ENCODE data around the gene CASP2. TPM values are rescaled to one million over a fixed set of nuclear protein-coding genes. Genes with fewer than 3 reads are reported as not detected.

The CASP2 gene
- total RNA-seq, 1 experiment from 2014 or later = 65.3 TPM

- Histone ChIP-seq H3K79me2 (ENCODE audit: insufficient read depth, low read length) (peaks cover 16% of the 10 kb centered on the region; the same call in 1 of the 2 replicates), H2BK12ac (ENCODE audit: insufficient read length, low read depth, low read length) (no peak overlapping the region), H3K23me2 (ENCODE audit: insufficient read length, low read depth, low read length, poor library complexity, severe bottlenecking) (peaks cover 10% of the 10 kb centered on the region), H2BK20ac (ENCODE audit: low read depth, low read length, poor library complexity, severe bottlenecking) (no peak overlapping the region), H4K20me1 (ENCODE audit: control insufficient read depth, insufficient read depth, insufficient read length) (no peaks in the 10 kb centered on the region), H2BK5ac (ENCODE audit: insufficient read length, low read length) (no peak overlapping the region), H2BK120ac (ENCODE audit: low read depth, low read length, poor library complexity, severe bottlenecking) (no peak overlapping the region), H3K79me1 (ENCODE audit: insufficient read depth, low read depth, low read length, poor library complexity, severe bottlenecking) (no peaks in the 10 kb centered on the region), H4K8ac (replicated peaks; ENCODE audit: insufficient read length, low read depth, low read length) (no peak overlapping the region), H3K4ac (ENCODE audit: low read depth, low read length) (no peak overlapping the region), H4K91ac (ENCODE audit: insufficient read length, low read depth, low read length) (no peak overlapping the region), H3K27me3 (ENCODE audit: insufficient read depth, low read length) (peaks cover 10% of the 10 kb centered on the region; the same call in 1 of the 2 replicates), H2AK5ac (ENCODE audit: insufficient read length, low read length) (no peak overlapping the region), H3K4me2 (ENCODE audit: insufficient read depth, insufficient read length, low read length) (no peak overlapping the region), H4K5ac (ENCODE audit: insufficient read length, low read depth, low read length) (no peak overlapping the region), H2AFZ (ENCODE audit: low read length) (no peak overlapping the region), H3K4me1 (ENCODE audit: insufficient read depth, low read length) (peaks cover 9% of the 10 kb centered on the region; the same call in 1 of the 2 replicates), H3K27ac (ENCODE audit: insufficient read length, low read depth, low read length) (no peak overlapping the region), H3K18ac (ENCODE audit: insufficient read length, low read depth, low read length) (no peak overlapping the region), H3K23ac (ENCODE audit: insufficient read length, low read depth, low read length) (no peak overlapping the region), H3T11ph (ENCODE audit: low read length) (no peak overlapping the region), H3K9ac (ENCODE audit: extremely low read depth, insufficient read length, low read length) (no peak overlapping the region), H3K14ac (ENCODE audit: insufficient read depth, low read length) (no peak overlapping the region), H3K56ac (ENCODE audit: insufficient read length, low read depth, low read length) (no peak overlapping the region), H3K9me3 (ENCODE audit: control insufficient read depth, low read depth, low read length) (peaks cover 10% of the 10 kb centered on the region), H2BK15ac (ENCODE audit: low read depth, low read length) (no peak overlapping the region)
- Mint-ChIP-seq H3K36me3 (ENCODE audit: insufficient read depth in 1 of 3, low read depth in 3 of 3) (peaks cover 22 to 35% (median 28%) of the 10 kb centered on the region in 3 experiments), H3K4me1 (peaks cover 40 to 46% of the 10 kb centered on the region in 2 experiments), H3K4me3 (no peak overlapping the region), H3K27ac (no peak overlapping the region), H3K27me3 (ENCODE audit: low read depth) (peaks cover 36% of the 10 kb centered on the region), H3K9me3 (peaks cover 12 to 14% of the 10 kb centered on the region in 2 experiments)
- TF ChIP-seq CTCF (conservative IDR thresholded peaks at IDR 0.05) = no peak
- WGBS (ENCODE audit: extremely low coverage, insufficient read length, low lambda C conversion rate) = no CpG with 5 or more reads among the region's 6 CpGs
- DNase-seq = no peak
Observed at GRCh38 chr7:143286522-143286890, 1.6 kb upstream of the CASP2 start.
